H1 (cell line): ENCODE results near the gene GYPE. TPM values are rescaled to one million over a fixed set of nuclear protein-coding genes. Genes with fewer than 3 reads are reported as not detected.
"Not testable (repeated sequence)": the region's sequence is repeated elsewhere in the genome, so short reads cannot be mapped to it uniquely, and the experiment has no call there.

Experiments used
- CTCF ChIA-PET: fragments of 300-600 bp; sonication (Branson Sonifier 250); formaldehyde crosslinking; loops from one replicate; lab custom pipeline; 2021; ENCODE audit not compliant: partially characterized antibody; lab: Charles Lee
- POLR2A ChIA-PET: fragments of 300-600 bp; sonication (Branson Sonifier 250); formaldehyde crosslinking; loops from one replicate; lab custom pipeline; 2021; ENCODE audit warnings: inconsistent platforms; ENCODE audit not compliant: partially characterized antibody; lab: Charles Lee
- DNase-seq, 2 experiments: peaks; one replicate each; pipeline versions ENCODE4 v3.0.0 to v3.0.0-alpha.2; 2010 to 2022; ENCODE audit warnings: low spot score in 2 of 2, low read depth in 1 of 2, mixed read lengths in 1 of 2
- FAIRE-seq: peaks from 2 replicates; lab custom pipeline; 2011; peaks lifted over from hg19 to GRCh38; lab: Jason Lieb, UNC
- H2AFZ ChIP-seq: 2 replicates; pipeline ENCODE4 v1.8.1; 2012; ENCODE audit warnings: low read length, inconsistent platforms
- H2AK5ac ChIP-seq: 2 replicates; pipeline ENCODE4 v1.6.1; 2013; ENCODE audit warnings: low read depth, low read length
- H2BK120ac ChIP-seq: replicated peaks from 2 replicates; pipeline ENCODE3; 2013; ENCODE audit warnings: low read depth, low read length, inconsistent platforms
- H2BK12ac ChIP-seq: 2 replicates; pipeline ENCODE4 v1.6.1; 2013; ENCODE audit warnings: low read depth, low read length
- H2BK15ac ChIP-seq: 2 replicates; pipeline ENCODE4 v1.6.1; 2013; ENCODE audit warnings: low read length
- H2BK20ac ChIP-seq: 2 replicates; pipeline ENCODE4 v1.6.1; 2013; ENCODE audit warnings: low read length
- H2BK5ac ChIP-seq: 2 replicates; pipeline ENCODE4 v1.6.1; 2013; ENCODE audit warnings: low read depth, low read length
- H3K14ac ChIP-seq: 2 replicates; pipeline ENCODE4 v1.6.1; 2013; ENCODE audit warnings: inconsistent platforms; ENCODE audit not compliant: insufficient read length
- H3K18ac ChIP-seq: 2 replicates; pipeline ENCODE4 v1.6.1; 2013; ENCODE audit warnings: low read length; ENCODE audit errors: extremely low read depth
- H3K23ac ChIP-seq: 2 replicates; pipeline ENCODE4 v1.6.1; 2013; ENCODE audit warnings: inconsistent platforms; ENCODE audit not compliant: insufficient read length
- H3K23me2 ChIP-seq: 2 replicates; pipeline ENCODE4 v1.6.1; 2013; ENCODE audit warnings: low read depth, low read length
- H3K27ac ChIP-seq: 2 replicates; pipeline ENCODE4 v1.6.1; 2011; ENCODE audit warnings: low read depth, low read length, inconsistent platforms
- H3K27me3 ChIP-seq, 4 experiments: replicated peaks in 1 of 4; 1 replicate in 1 of 4; 2 replicates in 3 of 4; pipeline versions ENCODE4 v1.6.1 to v1.8.1; 2011 to 2013; ENCODE audit warnings: low read length in 3 of 4, mild to moderate bottlenecking in 3 of 4, inconsistent platforms in 2 of 4, mixed read lengths in 2 of 4, moderate library complexity in 1 of 4; ENCODE audit not compliant: control insufficient read depth in 3 of 4, insufficient read depth in 3 of 4; ENCODE audit errors: extremely low read depth in 1 of 4
- H3K36me3 ChIP-seq, 4 experiments: 2 replicates each; pipeline versions ENCODE4 v1.6.1 to v1.8.1; 2011 to 2013; ENCODE audit warnings: mild to moderate bottlenecking in 4 of 4, low read length in 3 of 4, moderate library complexity in 2 of 4, control low read depth in 1 of 4, inconsistent platforms in 1 of 4; ENCODE audit not compliant: insufficient read depth in 4 of 4, control insufficient read depth in 2 of 4
- H3K4ac ChIP-seq: replicated peaks from 2 replicates; pipeline ENCODE3; 2013; ENCODE audit warnings: low read length, low read depth, mixed read lengths, inconsistent platforms; ENCODE audit not compliant: insufficient read length
- H3K4me1 ChIP-seq, 4 experiments: replicated peaks in 1 of 4; 1 replicate in 1 of 4; 2 replicates in 3 of 4; pipeline versions ENCODE4 v1.6.1 to v1.8.1; 2011 to 2013; ENCODE audit warnings: low read length in 3 of 4, inconsistent platforms in 2 of 4, mixed read lengths in 1 of 4; ENCODE audit not compliant: insufficient read depth in 4 of 4, control insufficient read depth in 3 of 4
- H3K4me2 ChIP-seq, 2 experiments: 2 replicates each; pipeline versions ENCODE4 v1.6.1 to v1.8.1; 2011 to 2013; ENCODE audit warnings: low read depth in 2 of 2, low read length in 2 of 2, control low read depth in 1 of 2, inconsistent platforms in 1 of 2, mild to moderate bottlenecking in 1 of 2; ENCODE audit not compliant: insufficient read depth in 1 of 2
- H3K4me3 ChIP-seq, 4 experiments: fragments of 200-600, 300-600 bp in 1 of 4; sonication (generic), shearing (Covaris generic), sonication (Bioruptor Twin) in 1 of 4; 2 replicates each; pipeline versions ENCODE4 v1.5.1 to v1.8.1; 2011 to 2016; ENCODE audit warnings: low read length in 4 of 4, low read depth in 3 of 4, control low read depth in 2 of 4, inconsistent platforms in 2 of 4, mild to moderate bottlenecking in 2 of 4, mixed read lengths in 1 of 4, moderate library complexity in 1 of 4; ENCODE audit not compliant: insufficient read depth in 2 of 4; ENCODE audit errors: extremely low read depth in 1 of 4
- H3K56ac ChIP-seq: replicated peaks from 2 replicates; pipeline ENCODE3; 2013; ENCODE audit warnings: low read depth, mild to moderate bottlenecking, mixed read lengths, low read length, inconsistent platforms; ENCODE audit not compliant: insufficient read length
- H3K79me1 ChIP-seq: 2 replicates; pipeline ENCODE4 v1.6.1; 2013; ENCODE audit warnings: low read depth, low read length, control low read depth
- H3K79me2 ChIP-seq, 2 experiments: 2 replicates each; pipeline versions ENCODE4 v1.6.1 to v1.8.1; 2012 to 2013; ENCODE audit warnings: low read length in 2 of 2, mild to moderate bottlenecking in 2 of 2, inconsistent platforms in 1 of 2; ENCODE audit not compliant: insufficient read depth in 2 of 2, control insufficient read depth in 1 of 2
- H3K9ac ChIP-seq, 4 experiments: replicated peaks in 1 of 4; 1 replicate in 1 of 4; 2 replicates in 3 of 4; pipeline versions ENCODE4 v1.6.1 to v1.8.1; 2011 to 2013; ENCODE audit warnings: low read depth in 3 of 4, low read length in 3 of 4, control low read depth in 2 of 4, mild to moderate bottlenecking in 2 of 4, moderate library complexity in 2 of 4, inconsistent platforms in 1 of 4; ENCODE audit errors: extremely low read depth in 1 of 4
- H3K9me3 ChIP-seq, 2 experiments: 2 replicates each; pipeline versions ENCODE4 v1.6.1 to v1.8.1; 2012 to 2013; ENCODE audit warnings: mild to moderate bottlenecking in 2 of 2, moderate library complexity in 2 of 2, control low read depth in 1 of 2, inconsistent platforms in 1 of 2, low read depth in 1 of 2, low read length in 1 of 2, mixed read lengths in 1 of 2; ENCODE audit not compliant: insufficient read depth in 2 of 2
- H4K20me1 ChIP-seq, 2 experiments: replicated peaks in 1 of 2; 2 replicates each; pipeline versions ENCODE3 to v1.8.1; 2011 to 2013; ENCODE audit warnings: inconsistent platforms in 2 of 2, low read length in 2 of 2, mild to moderate bottlenecking in 1 of 2; ENCODE audit not compliant: insufficient read depth in 2 of 2, control insufficient read depth in 1 of 2
- H4K5ac ChIP-seq: 2 replicates; pipeline ENCODE4 v1.6.1; 2013; ENCODE audit warnings: low read length, low read depth, mixed read lengths, inconsistent platforms; ENCODE audit not compliant: insufficient read length
- H4K8ac ChIP-seq: 2 replicates; pipeline ENCODE4 v1.8.0; 2013; ENCODE audit warnings: mild to moderate bottlenecking, moderate library complexity, low read length, inconsistent platforms; ENCODE audit not compliant: insufficient read depth; ENCODE audit errors: extremely low read depth
- H4K91ac ChIP-seq: replicated peaks from 2 replicates; pipeline ENCODE3; 2013; ENCODE audit warnings: low read length, mixed read lengths, inconsistent platforms; ENCODE audit not compliant: insufficient read length
- WGBS, 2 experiments: shearing (Covaris generic) in 1 of 2; methylation state at CpG; one replicate each; pipeline versions ENCODE4 v1.1.6 to v1.1.7; 2013 to 2015; ENCODE audit warnings: low lambda C conversion rate in 2 of 2, mixed read lengths in 2 of 2, inconsistent platforms in 1 of 2, low coverage in 1 of 2, missing lambda C conversion rate in 1 of 2; ENCODE audit not compliant: insufficient replicate concordance in 2 of 2, insufficient coverage in 1 of 2, insufficient read length in 1 of 2; ENCODE audit errors: extremely low coverage in 1 of 2, missing lambda C conversion rate in 1 of 2; 5-methylcytosine and 5-hydroxymethylcytosine counted together
- polyA plus RNA-seq, 7 experiments: library from polyadenylated mRNA; depleted of rRNA in 3 of 7; stranded (reverse) in 5 of 7; unstranded in 2 of 7; fragments of >200 nt in 5 of 7; fragments of 200-250 nt in 2 of 7; gene quantifications; 1 replicate in 5 of 7; 2 replicates in 1 of 7; 4 replicates in 1 of 7; pipeline versions ENCODE4 v1.2.1 to v1.2.3, GENCODE V29; 2011 to 2013; ENCODE audit warnings: missing spikeins in 2 of 7, mixed read lengths in 2 of 7
- total RNA-seq: library from RNA; stranded (reverse); fragmentation: NEBNext Ultra II Directional; extraction: Animal tissue kit (Norgen Biotek cat#: 25700); gene quantifications from 2 replicates; pipeline ENCODE4 v1.2.1, GENCODE V29; 2021

Gene GYPE
- total and polyA plus RNA-seq, 2 of the 8 experiments (the other 6 are each of a cell fraction or from before 2014, with no cell fraction given) = not detected

GRCh38 chr4:143857391-143858336 is 47.7 kb downstream of the GYPE start:
- H3K23ac ChIP-seq, H3K79me2 ChIP-seq, H3K4me1 ChIP-seq, H3K36me3 ChIP-seq, H4K91ac ChIP-seq, H3K27me3 ChIP-seq, H2BK5ac ChIP-seq, H2AFZ ChIP-seq, H3K18ac ChIP-seq, H4K5ac ChIP-seq, DNase-seq, H3K4me2 ChIP-seq, H3K4me3 ChIP-seq, H2BK20ac ChIP-seq, H3K23me2 ChIP-seq, POLR2A ChIA-PET, H3K9ac ChIP-seq, H2BK120ac ChIP-seq, H3K56ac ChIP-seq, H2BK12ac ChIP-seq, FAIRE-seq, H3K14ac ChIP-seq, H3K9me3 ChIP-seq, H3K27ac ChIP-seq, H3K4ac ChIP-seq, H2BK15ac ChIP-seq, H4K8ac ChIP-seq, H3K79me1 ChIP-seq, H2AK5ac ChIP-seq, H4K20me1 ChIP-seq: not testable (repeated sequence)
- CTCF ChIA-PET = interaction anchor here (0.6 kb wide), 1 partner anchor 725 kb away, joined by 3 read pairs; no protein-coding TSS in a partner anchor
- WGBS, 2 experiments = 93% methylated on average over 6 of the region's 6 CpGs; no CpG with 5 or more reads in 1 of the 2 experiments
